ENCODE data around the gene ACER2. TPM values are rescaled to one million over a fixed set of nuclear protein-coding genes. Genes with fewer than 3 reads are reported as not detected.

ACER2 gene
- total and polyA plus RNA-seq, 2 experiments from 2014 or later: 0.87 to 14.6 TPM

- no peak overlapping the region for H2AFZ ChIP-seq
- peaks cover 23% of the 10 kb centered on the region for H3K4me1 ChIP-seq (ENCODE audit: insufficient read depth)
- DNase-seq (ENCODE audit: low spot score) (peak; percentile 35), ATAC-seq (peak; percentile 26)
- H3F3A ChIP-seq (replicated peaks; ENCODE audit: low read depth): peaks cover 45% of the 10 kb centered on the region
- H3K36me3 ChIP-seq (ENCODE audit: insufficient read depth): peaks cover 46% of the 10 kb centered on the region
- TF ChIP-seq REST (IDR thresholded peaks at IDR 0.05; ENCODE audit: unreplicated experiment): peak; percentile 34
- no peak for TF ChIP-seq EZH2 (IDR thresholded peaks at IDR 0.05; ENCODE audit: low read depth, unreplicated experiment)
- no peak for TF ChIP-seq POLR2AphosphoS5 (IDR thresholded peaks at IDR 0.05; ENCODE audit: low read depth)
- peak overlapping the region; percentile 96 for H3K27ac ChIP-seq (ENCODE audit: low read depth)
- peak overlapping the region; percentile 97 for H3K4me3 ChIP-seq
- H3K27me3 Mint-ChIP-seq (ENCODE audit: insufficient read depth, low read depth, poor library complexity): peaks cover 23% of the 10 kb centered on the region
- H3K27ac Mint-ChIP-seq: peak overlapping the region; percentile 100
- H3K27me3 ChIP-seq (ENCODE audit: insufficient read depth): no peaks in the 10 kb centered on the region
- H3K4me1 Mint-ChIP-seq: peaks cover 23% of the 10 kb centered on the region
- peaks cover 57% of the 10 kb centered on the region for H3K36me3 Mint-ChIP-seq (ENCODE audit: low read depth)
- peaks cover 3% of the 10 kb centered on the region; the same call in 2 of the 3 replicates for H3K9me3 Mint-ChIP-seq
- peaks cover 27% of the 10 kb centered on the region for H4K20me1 ChIP-seq (replicated peaks; ENCODE audit: insufficient read depth)
- H3K4me3 Mint-ChIP-seq: peak overlapping the region; percentile 100
- peak overlapping the region; percentile 99 for H3K4me2 ChIP-seq
- peaks cover 35% of the 10 kb centered on the region for H3K79me2 ChIP-seq (replicated peaks; ENCODE audit: insufficient read depth)
- H3K9me2 ChIP-seq (ENCODE audit: insufficient read depth): no peaks in the 10 kb centered on the region
Measured at GRCh38 chr9:19379697-19380046, 29.1 kb upstream of the ACER2 start.

GRCh38 chr9:19380826-19381075 is 28.1 kb upstream of the ACER2 start:
- Mint-ChIP-seq H3K9me3 (peaks cover 3% of the 10 kb centered on the region; the same call in 2 of the 3 replicates), H3K27ac (0 out of 2 replicates have a peak overlapping the region, but pooled peaks have one; percentile 74), H3K4me1 (peaks cover 23% of the 10 kb centered on the region), H3K36me3 (ENCODE audit: low read depth) (peaks cover 46% of the 10 kb centered on the region), H3K27me3 (ENCODE audit: insufficient read depth, low read depth, poor library complexity) (peaks cover 15% of the 10 kb centered on the region), H3K4me3 (peak overlapping the region; percentile 100)
- no peak for ATAC-seq
- no peak for DNase-seq (ENCODE audit: low spot score)
- Histone ChIP-seq H3K4me3 (peak overlapping the region; percentile 97), H4K20me1 (replicated peaks; ENCODE audit: insufficient read depth) (peaks cover 27% of the 10 kb centered on the region), H3K79me2 (replicated peaks; ENCODE audit: insufficient read depth) (peaks cover 35% of the 10 kb centered on the region), H3F3A (replicated peaks; ENCODE audit: low read depth) (peaks cover 39% of the 10 kb centered on the region), H3K36me3 (ENCODE audit: insufficient read depth) (peaks cover 38% of the 10 kb centered on the region), H3K9me2 (ENCODE audit: insufficient read depth) (no peaks in the 10 kb centered on the region), H2AFZ (peak overlapping the region; percentile 79; the same call in 1 of the 2 replicates), H3K4me2 (peak overlapping the region; percentile 88), H3K4me1 (ENCODE audit: insufficient read depth) (peaks cover 23% of the 10 kb centered on the region), H3K27ac (ENCODE audit: low read depth) (peak overlapping the region; percentile 83), H3K27me3 (ENCODE audit: insufficient read depth) (no peaks in the 10 kb centered on the region)
- TF ChIP-seq ZNF331 (CRISPR knock-in tag; IDR thresholded peaks at IDR 0.05; ENCODE audit: low read depth) (no peak), REST (IDR thresholded peaks at IDR 0.05; ENCODE audit: unreplicated experiment) (no peak), NANOG (IDR thresholded peaks at IDR 0.05; ENCODE audit: borderline replicate concordance) (no peak), ZNF114 (CRISPR knock-in tag; IDR thresholded peaks at IDR 0.05) (no peak), CTCF (conservative IDR thresholded peaks at IDR 0.05; ENCODE audit: low read depth in 2 of 2) (no peak), STAT1 (IDR thresholded peaks at IDR 0.05; ENCODE audit: unreplicated experiment) (no peak), EZH2 (IDR thresholded peaks at IDR 0.05; ENCODE audit: low read depth, unreplicated experiment) (no peak), JUNB (IDR thresholded peaks at IDR 0.05; ENCODE audit: unreplicated experiment) (no peak), POLR2AphosphoS5 (IDR thresholded peaks at IDR 0.05; ENCODE audit: low read depth) (no peak), EZH2phosphoT487 (IDR thresholded peaks at IDR 0.05; ENCODE audit: unreplicated experiment) (no peak)

Data from GM23338 (cell line).